Natural killer cell (primary cell): Measurements from ENCODE around the gene RXRG. TPM values are rescaled to one million over a fixed set of nuclear protein-coding genes. Genes with fewer than 3 reads are reported as not detected.

ENCODE experiments used
- ATAC-seq, 3 donors: fragments of 150-1000 bp in 2 of 3; fragments of 200-7000 bp in 1 of 3; cut with Tn5 transposase; 1 replicate in 1 of 3; 2 replicates in 2 of 3; pipeline ENCODE4 v1.10.0; 2021; ENCODE audit warnings: mild to moderate bottlenecking in 2 of 3, moderate library complexity in 2 of 3
- DNase-seq, 2 donors: peaks; one replicate each; pipeline versions ENCODE4 v3.0.0 to v3.0.0-alpha.2; 2013 to 2021; ENCODE audit warnings: mixed read lengths in 1 of 2
- H3K27ac ChIP-seq: one replicate; pipeline ENCODE4 v1.5.1; 2013; ENCODE audit warnings: mild to moderate bottlenecking, low read length
- H3K27me3 ChIP-seq: one replicate; pipeline ENCODE4 v1.6.1; 2013; ENCODE audit warnings: low read length; ENCODE audit not compliant: control insufficient read depth, insufficient read depth
- H3K36me3 ChIP-seq: one replicate; pipeline ENCODE4 v1.6.1; 2013; ENCODE audit warnings: low read length; ENCODE audit not compliant: control insufficient read depth, insufficient read depth
- H3K4me1 ChIP-seq: one replicate; pipeline ENCODE4 v1.6.1; 2013; ENCODE audit warnings: low read length; ENCODE audit not compliant: control insufficient read depth, insufficient read depth
- H3K4me3 ChIP-seq: one replicate; pipeline ENCODE4 v1.5.1; 2013; ENCODE audit warnings: low read length
- H3K9me3 ChIP-seq: one replicate; pipeline ENCODE4 v1.6.1; 2013; ENCODE audit warnings: low read length; ENCODE audit not compliant: control insufficient read depth, insufficient read depth
- H3K27ac Mint-ChIP-seq, 2 donors: one replicate each; pipeline ENCODE4 v1.8.0; 2022; ENCODE audit warnings: mild to moderate bottlenecking in 2 of 2, mixed read lengths in 2 of 2, moderate library complexity in 1 of 2
- H3K27me3 Mint-ChIP-seq, 2 donors: one replicate each; pipeline ENCODE4 v1.8.0; 2022; ENCODE audit warnings: low read depth in 2 of 2, mixed read lengths in 2 of 2
- H3K36me3 Mint-ChIP-seq: one replicate; pipeline ENCODE4 v1.8.0; 2022; ENCODE audit warnings: mixed read lengths
- H3K4me1 Mint-ChIP-seq, 2 donors: one replicate each; pipeline ENCODE4 v1.8.0; 2022; ENCODE audit warnings: mixed read lengths in 2 of 2
- H3K4me3 Mint-ChIP-seq: one replicate; pipeline ENCODE4 v1.8.0; 2022; ENCODE audit warnings: mild to moderate bottlenecking, moderate library complexity, mixed read lengths
- H3K9me3 Mint-ChIP-seq, 2 donors: one replicate each; pipeline ENCODE4 v1.8.0; 2022; ENCODE audit warnings: mixed read lengths in 2 of 2
- CTCF ChIP-seq: fragments of 200-600 bp; IDR thresholded peaks from one replicate; pipeline ENCODE4 v1.8.0; 2022; ENCODE audit warnings: antibody characterized with exemption
- WGBS: methylation state at CpG from one replicate; pipeline ENCODE4 v1.1.7; 2013; ENCODE audit warnings: missing lambda C conversion rate; ENCODE audit not compliant: insufficient coverage; 5-methylcytosine and 5-hydroxymethylcytosine counted together
- intact Hi-C: fragments of 100-400 bp; cut with micrococcal nuclease; formaldehyde crosslinking; loops from one replicate; pipeline ENCODE4 v1.14.2; 2022
- total RNA-seq, 4 donors: library from RNA; stranded (reverse); fragments of 120-200 nt in 1 of 4; gene quantifications; one replicate each; pipeline versions ENCODE4 v1.2.3 to v1.2.4, GENCODE V29; 2013 to 2022

RXRG gene
- total RNA-seq, 3 donors from 2014 or later (not counting 1 experiment from before 2014, with no cell fraction given): not detected

GRCh38 chr1:165483412-165483811, 38.5 kb upstream of the RXRG start:
- H3K9me3 Mint-ChIP-seq: no peaks in the 10 kb centered on the region
- WGBS: 79% methylated on average over 3 of the region's 4 CpGs
- no peak for ATAC-seq

GRCh38 chr1:165481820-165482532, 37.0 kb upstream of the RXRG start:
- ATAC-seq (no peak), DNase-seq (no peak)
- Histone ChIP-seq H3K9me3 (no peaks in the 10 kb centered on the region), H3K27ac (no peak overlapping the region), H3K36me3 (no peaks in the 10 kb centered on the region), H3K27me3 (peaks cover 2% of the 10 kb centered on the region), H3K4me3 (no peak overlapping the region), H3K4me1 (no peaks in the 10 kb centered on the region)
- H3K36me3 Mint-ChIP-seq: no peaks in the 10 kb centered on the region
- no peak overlapping the region for H3K27ac Mint-ChIP-seq
- peaks cover 15 to 21% of the 10 kb centered on the region in 2 donors for H3K27me3 Mint-ChIP-seq
- intact Hi-C loops: no loop called here
- 43% methylated on average over 6 of the region's 6 CpGs for WGBS
- no peaks in the 10 kb centered on the region for H3K4me1 Mint-ChIP-seq
- no peak overlapping the region for H3K4me3 Mint-ChIP-seq
- no peaks in the 10 kb centered on the region for H3K9me3 Mint-ChIP-seq
- no peak for TF ChIP-seq CTCF

More at GRCh38 chr1:165483412-165483811, 38.5 kb upstream of the RXRG start:
- intact Hi-C loops: no loop called here
- peaks cover 12 to 30% of the 10 kb centered on the region in 2 donors for H3K27me3 Mint-ChIP-seq
- no peak for DNase-seq
- Histone ChIP-seq H3K9me3 (no peaks in the 10 kb centered on the region), H3K27me3 (peaks cover 2% of the 10 kb centered on the region), H3K4me3 (no peak overlapping the region), H3K27ac (no peak overlapping the region), H3K4me1 (no peaks in the 10 kb centered on the region), H3K36me3 (no peaks in the 10 kb centered on the region)
- TF ChIP-seq CTCF: no peak
- H3K27ac Mint-ChIP-seq: no peak overlapping the region
- H3K4me3 Mint-ChIP-seq: no peak overlapping the region
- no peaks in the 10 kb centered on the region for H3K36me3 Mint-ChIP-seq
- H3K4me1 Mint-ChIP-seq: no peaks in the 10 kb centered on the region

- Histone ChIP-seq H3K27me3 (peaks cover 2% of the 10 kb centered on the region), H3K9me3 (no peaks in the 10 kb centered on the region), H3K4me3 (no peak overlapping the region), H3K36me3 (no peaks in the 10 kb centered on the region), H3K27ac (no peak overlapping the region), H3K4me1 (no peaks in the 10 kb centered on the region)
- TF ChIP-seq CTCF: no peak
- intact Hi-C loops: no loop called here
- Mint-ChIP-seq H3K4me3 (no peak overlapping the region), H3K4me1 (no peaks in the 10 kb centered on the region), H3K27me3 (peaks cover 12 to 14% of the 10 kb centered on the region in 2 donors), H3K27ac (no peak overlapping the region), H3K36me3 (no peaks in the 10 kb centered on the region), H3K9me3 (no peaks in the 10 kb centered on the region)
- WGBS: 57% methylated on average over 1 of the region's 1 CpG
- ATAC-seq (no peak), DNase-seq (no peak)
These were observed 31.9 kb upstream of the RXRG start for GRCh38 chr1:165476776-165477175.

- peaks cover 8 to 21% of the 10 kb centered on the region in 2 donors for H3K27me3 Mint-ChIP-seq
These were observed 29.3 kb upstream of the RXRG start for GRCh38 chr1:165474196-165474595.

More at GRCh38 chr1:165474196-165474595, 29.3 kb upstream of the RXRG start:
- H3K36me3 ChIP-seq: no peaks in the 10 kb centered on the region
- H3K27ac ChIP-seq: no peak overlapping the region
- no peaks in the 10 kb centered on the region for H3K9me3 ChIP-seq
- no peaks in the 10 kb centered on the region for H3K36me3 Mint-ChIP-seq
- DNase-seq (no peak), ATAC-seq (no peak)
- H3K27me3 ChIP-seq: no peaks in the 10 kb centered on the region
- 88% methylated on average over 2 of the region's 2 CpGs for WGBS
- H3K27ac Mint-ChIP-seq: no peak overlapping the region
- no peak overlapping the region for H3K4me3 Mint-ChIP-seq
- H3K4me1 ChIP-seq: no peaks in the 10 kb centered on the region
- intact Hi-C loops: no loop called here
- no peaks in the 10 kb centered on the region for H3K4me1 Mint-ChIP-seq
- TF ChIP-seq CTCF: no peak
- no peaks in the 10 kb centered on the region for H3K9me3 Mint-ChIP-seq
- no peak overlapping the region for H3K4me3 ChIP-seq
